GM19328 (cell line): Measurements from ENCODE around the gene SHC4.
"Not testable (repeated sequence)": the region's sequence is repeated elsewhere in the genome, so short reads cannot be mapped to it uniquely, and the experiment has no call there.

Source experiments
- ATAC-seq: cut with Tn5 transposase; IDR thresholded peaks from one replicate; pipeline ENCODE4 v1.9.1; 2021; ENCODE audit warnings: mild to moderate bottlenecking, moderate library complexity; ENCODE audit not compliant: unreplicated experiment

The SHC4 gene

DNA sequence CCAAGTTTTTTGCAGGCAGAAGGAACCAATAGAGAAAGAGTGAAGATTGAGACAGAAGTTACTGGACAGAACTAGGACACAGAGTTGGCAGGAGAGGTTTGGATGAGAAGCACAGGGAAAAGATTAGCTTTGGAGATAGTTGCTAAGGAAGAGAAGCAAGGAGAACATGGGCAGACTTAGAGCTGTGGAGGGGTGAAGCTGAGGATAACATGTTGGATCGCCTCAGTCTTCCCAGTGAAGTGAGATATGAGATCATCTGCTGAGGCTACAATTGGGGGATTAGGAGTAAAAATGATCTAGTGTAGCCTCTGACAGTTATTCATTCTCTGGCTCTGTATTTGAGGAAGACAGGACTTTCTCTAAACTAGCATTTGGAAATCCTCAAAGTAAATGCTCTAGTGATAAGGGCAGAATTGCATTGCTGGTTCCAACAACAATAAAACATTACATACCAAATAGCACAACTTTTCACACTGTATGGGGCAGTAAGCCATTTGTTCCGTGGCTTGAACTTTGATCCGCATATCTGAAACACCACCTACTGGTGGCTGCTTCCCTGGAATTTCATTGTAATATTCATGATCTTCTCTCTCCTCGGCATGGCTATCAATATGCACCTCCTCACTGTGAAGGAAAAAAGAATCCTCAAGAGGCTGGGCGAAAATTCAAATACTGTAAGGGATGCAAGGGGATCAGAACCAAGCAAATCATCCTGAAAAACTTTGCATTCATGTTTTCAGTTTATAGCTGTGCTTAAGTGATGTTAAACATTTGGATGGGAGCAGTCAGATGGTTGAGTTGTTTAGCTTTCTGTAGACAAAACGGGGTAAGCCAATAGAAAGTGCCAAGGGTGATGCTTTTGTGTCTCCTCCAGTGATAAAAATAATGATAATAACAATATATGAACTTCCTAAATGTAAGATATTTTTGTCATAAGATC is 107.9 kb downstream of the SHC4 start:
- ATAC-seq = no peak

DNA sequence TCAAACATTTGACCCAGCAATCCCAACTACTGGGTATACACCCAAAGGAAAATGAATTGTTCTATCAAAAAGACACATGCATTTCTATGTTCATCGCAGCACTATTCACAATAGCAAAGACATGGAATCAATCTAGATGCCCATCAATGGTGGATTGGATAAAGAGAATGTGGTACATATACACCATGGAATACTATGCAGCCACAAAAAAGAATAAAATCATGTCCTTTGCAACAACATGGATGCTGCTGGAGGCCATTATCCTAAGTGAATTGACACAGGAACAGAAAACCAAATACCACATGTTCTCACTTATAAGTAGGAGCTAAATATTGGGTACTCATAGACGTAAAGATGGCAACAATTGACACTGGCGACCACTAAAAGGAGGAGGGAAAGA is 109.3 kb downstream of the SHC4 start:
- ATAC-seq = not testable (repeated sequence)

GRCh38 chr15:48851956-48852355 is 111.8 kb downstream of the SHC4 start:
- ATAC-seq = no peak

- no peak for ATAC-seq
Measured at GRCh38 chr15:48850648-48851047, 113.1 kb downstream of the SHC4 start.

GRCh38 chr15:48845123-48845522 is 118.6 kb downstream of the SHC4 start:
- no peak for ATAC-seq

GRCh38 chr15:48842501-48842900 is 121.2 kb downstream of the SHC4 start:
- ATAC-seq = no peak

- ATAC-seq = no peak
Measured at GRCh38 chr15:48834756-48835155, 129.0 kb downstream of the SHC4 start.

GRCh38 chr15:48833526-48834239 is 130.0 kb downstream of the SHC4 start:
- ATAC-seq = no peak

- ATAC-seq = no peak
Measured at GRCh38 chr15:48832648-48833047, 131.1 kb downstream of the SHC4 start.

- ATAC-seq = no peak
Measured at GRCh38 chr15:48828906-48829305, 134.8 kb downstream of the SHC4 start.

- no peak for ATAC-seq
Measured at GRCh38 chr15:48828471-48828870, 135.2 kb downstream of the SHC4 start.

GRCh38 chr15:48825075-48825474 is 138.6 kb downstream of the SHC4 start:
- ATAC-seq = no peak

DNA sequence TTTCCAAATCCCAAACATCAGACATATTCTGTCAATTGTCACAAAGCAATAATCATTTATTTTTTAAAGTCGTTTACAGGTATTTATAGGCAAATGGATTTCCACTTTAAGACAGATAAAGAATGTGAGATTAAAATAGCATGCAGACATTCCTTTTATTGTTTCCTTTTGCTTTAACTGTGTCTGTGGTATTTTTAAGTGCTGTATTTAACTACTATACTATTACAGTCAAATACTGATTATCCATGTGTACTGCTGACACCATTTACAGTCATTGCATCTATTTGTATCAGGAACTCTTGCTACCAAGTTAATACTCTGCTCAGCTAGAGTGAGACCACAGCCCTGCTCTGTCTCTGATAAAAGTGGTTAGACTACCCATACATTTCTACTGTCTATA is 140.0 kb downstream of the SHC4 start:
- ATAC-seq = no peak

DNA sequence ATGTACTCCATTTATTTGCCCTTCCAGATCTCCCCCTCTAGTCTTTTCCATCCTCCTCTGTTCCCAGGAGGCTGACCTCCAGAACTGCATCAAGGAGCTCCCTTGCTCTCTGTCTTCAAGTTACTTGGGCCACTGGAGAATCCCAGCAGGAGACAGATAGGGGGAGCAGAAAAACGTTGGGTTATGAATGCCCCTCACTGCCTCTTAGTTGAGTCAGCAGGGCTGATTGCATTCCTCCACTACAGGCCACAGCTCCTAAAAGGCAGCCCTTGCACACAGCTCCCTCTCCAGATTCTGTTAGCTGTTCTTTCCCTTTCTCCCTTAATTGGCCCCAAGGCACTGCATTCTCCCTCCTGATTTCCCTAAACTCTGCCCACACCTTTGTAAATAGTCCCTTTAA is 140.5 kb downstream of the SHC4 start:
- ATAC-seq = no peak

DNA sequence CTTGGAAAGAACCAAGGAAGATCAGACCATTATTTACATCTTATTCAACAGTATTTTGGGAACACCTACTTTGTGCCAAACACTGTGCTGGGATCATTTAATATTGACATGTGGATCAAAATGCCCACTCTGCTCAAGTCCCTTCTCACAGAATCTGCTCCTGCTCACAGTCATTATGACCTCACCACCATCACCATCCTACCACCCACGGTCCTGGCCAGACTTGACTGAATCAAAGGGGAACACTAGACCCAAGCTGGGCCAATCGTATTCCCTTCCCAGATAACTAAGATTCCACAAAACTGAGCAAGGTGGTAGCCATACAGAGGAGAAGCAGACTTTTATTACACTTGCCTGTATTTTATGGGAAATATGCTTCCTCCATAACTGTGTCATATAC is 149.4 kb downstream of the SHC4 start:
- ATAC-seq = no peak

DNA sequence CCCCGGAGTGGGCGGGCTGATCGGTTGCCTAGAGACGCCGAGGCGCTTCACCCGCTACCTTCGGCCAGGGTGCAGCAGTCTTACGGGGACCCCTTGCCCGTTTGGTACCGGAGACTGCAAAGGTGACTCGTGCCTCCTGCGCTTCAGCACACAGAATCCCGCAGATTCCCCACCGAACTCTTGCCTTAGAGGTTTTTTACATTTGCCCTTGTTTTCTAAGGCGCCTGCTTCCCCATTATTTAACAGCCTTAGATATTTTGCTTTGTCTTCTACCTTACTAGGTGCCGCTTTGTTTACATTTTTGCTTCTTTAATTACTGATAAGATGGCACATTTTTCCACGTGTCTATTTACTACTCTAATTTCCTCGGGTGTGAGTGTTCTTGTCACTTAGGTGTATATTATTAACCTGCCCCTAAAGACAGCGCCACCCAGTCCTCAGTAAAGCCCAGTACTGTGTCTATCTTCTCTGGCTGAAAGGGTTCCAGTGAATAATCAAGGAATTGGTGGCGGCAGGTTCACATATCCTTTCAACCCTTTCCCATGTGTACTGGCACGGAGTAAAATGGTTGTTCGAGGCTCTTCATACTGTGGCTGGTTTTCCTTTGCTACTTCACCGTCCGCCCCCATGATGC is 152.3 kb downstream of the SHC4 start:
- no peak for ATAC-seq

DNA sequence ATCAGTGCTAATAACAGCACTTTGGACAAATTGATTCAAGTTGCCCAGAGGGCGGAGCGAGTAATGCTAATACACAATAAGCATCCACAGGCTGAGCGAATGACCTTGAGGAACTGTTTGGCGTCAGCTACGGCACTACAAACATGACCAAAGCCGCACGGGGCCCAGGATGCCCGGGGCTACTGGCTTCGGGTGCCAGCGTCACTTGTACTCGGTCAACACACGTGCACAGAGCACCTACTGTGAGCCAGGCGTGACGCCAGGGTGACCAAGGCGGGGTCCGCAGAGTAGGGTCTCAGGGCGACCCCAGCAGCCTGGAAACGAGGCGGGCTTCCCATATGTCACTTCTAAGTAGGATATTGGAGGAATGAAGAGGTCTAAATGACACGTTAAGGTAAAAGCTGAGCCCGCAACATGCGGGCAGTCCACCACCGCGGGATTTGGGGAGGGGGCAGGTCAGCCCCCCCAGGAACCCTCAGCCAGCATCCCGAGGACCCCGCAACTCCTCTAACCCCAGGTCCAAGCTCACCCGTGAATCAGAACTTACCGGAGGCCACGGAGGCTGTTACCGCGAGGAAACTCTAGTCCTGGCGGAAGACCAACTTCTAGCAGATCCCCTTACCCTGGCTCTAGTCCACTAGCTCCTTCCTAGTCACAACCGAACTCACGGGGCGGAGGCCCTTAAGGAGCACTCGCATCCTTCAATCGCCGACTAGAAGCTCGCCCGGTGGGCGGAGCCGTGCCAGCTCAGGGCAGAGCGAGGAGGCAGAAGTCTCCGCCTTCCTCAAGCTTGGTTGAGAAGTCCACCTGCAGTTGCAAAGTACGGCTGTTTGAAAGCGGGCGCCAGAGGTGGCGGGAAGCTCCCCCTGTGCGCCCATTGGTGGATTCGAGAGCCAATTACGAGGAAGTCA is 153.1 kb downstream of the SHC4 start, which contains the start of gene CEP152:
CEP152 (minus strand) TSS at position 656 of the 911 bp plus-strand sequence. CDS start 5,420 bp downstream, outside the sequence.
- peak; percentile 97 for ATAC-seq

DNA sequence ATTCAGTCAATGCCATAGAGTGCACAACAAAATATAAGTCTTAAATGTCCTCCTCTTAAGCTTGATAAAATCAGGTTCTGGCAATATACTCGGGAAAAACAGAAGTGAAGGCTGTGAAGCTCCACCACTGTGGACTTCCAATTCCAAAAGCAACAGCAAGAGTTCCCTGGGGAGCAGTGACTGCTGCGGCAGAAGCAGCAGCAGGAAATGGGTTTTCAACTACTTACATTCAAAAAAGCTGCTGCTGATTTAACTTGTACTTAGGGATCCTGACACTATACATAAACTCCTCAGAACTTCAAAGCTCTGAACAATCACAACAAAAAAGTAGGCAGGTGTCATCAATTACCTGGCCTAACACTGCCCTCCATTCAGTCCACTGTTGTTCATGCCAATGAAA is 157.6 kb downstream of the SHC4 start:
- no peak for ATAC-seq

DNA sequence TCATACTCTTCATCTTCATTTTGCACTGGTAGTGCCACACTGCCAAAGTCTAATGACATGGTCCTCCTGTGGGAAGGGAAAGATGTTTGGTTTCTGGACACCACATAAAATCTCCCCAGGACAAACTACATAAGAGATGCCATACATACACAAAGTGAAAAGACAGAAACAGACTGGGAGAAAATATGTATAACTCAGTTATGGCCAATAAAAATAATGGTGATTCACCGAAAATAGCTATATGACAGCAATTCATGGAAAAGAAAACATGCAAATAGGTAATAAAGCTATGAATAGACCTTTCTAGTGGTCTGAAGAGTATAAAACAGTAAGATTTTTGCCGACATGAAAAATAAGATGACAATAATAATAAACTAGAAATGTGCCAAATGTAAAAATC is 158.1 kb downstream of the SHC4 start:
- ATAC-seq = no peak

DNA sequence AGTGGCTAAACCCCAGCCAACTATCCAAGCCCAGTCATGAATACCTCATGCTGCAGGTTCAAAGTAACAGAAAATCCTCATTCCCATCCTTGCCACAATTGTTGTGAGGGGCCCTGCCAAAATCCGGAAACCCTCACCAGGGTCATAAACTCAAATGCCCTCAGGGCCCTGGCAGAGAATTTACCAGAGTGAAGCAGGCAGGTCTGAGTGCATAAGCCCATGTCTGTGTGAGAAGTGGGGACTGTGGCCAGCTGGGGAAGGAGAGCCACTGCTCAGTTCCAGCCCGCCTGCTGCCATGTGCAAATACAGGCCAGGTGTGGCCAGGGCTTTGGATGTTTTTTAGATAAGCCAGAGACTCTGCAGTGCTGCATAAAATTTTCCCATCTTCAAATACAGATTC is 159.8 kb downstream of the SHC4 start:
- ATAC-seq = no peak
